ENCODE measurements around the gene U2AF2. TPM values are rescaled to one million over a fixed set of nuclear protein-coding genes. Genes with fewer than 3 reads are reported as not detected.

U2AF2 gene
- polyA plus RNA-seq, 1 donor from 2014 or later: 129 TPM

DNA sequence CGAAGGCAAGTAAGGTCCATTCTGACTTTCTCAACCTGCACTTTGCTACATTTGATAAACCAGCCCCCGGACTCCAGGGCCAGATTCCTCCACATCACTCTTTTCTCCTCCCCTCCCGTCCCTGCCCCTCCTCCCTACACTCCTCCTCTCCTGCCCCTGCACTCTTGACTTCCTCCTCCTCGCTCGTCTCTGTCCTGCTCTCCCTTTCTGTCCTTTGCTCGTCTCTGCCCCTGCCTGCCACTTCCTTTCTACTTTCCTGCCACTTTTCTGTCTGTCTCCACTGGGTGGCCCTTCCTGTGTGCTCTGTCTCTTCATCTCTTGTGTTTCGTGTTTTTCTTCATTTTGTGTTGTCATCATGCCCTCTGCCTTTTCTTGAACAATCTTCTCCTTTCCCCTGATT lies 7.0 kb downstream of the U2AF2 start:
- Histone ChIP-seq H3K4me2 (ENCODE audit: low read length) (no peak overlapping the region), H4K20me1 (ENCODE audit: insufficient read depth) (peaks cover 35% of the 10 kb centered on the region), H3K9me2 (ENCODE audit: insufficient read depth, low read length) (no peaks in the 10 kb centered on the region), H3K79me2 (replicated peaks; ENCODE audit: insufficient read depth, low read length) (peaks cover 36% of the 10 kb centered on the region), H3K36me3 (ENCODE audit: insufficient read depth, low read length) (no peaks in the 10 kb centered on the region), H3K27ac (ENCODE audit: low read length) (no peak overlapping the region), H3K4me3 (ENCODE audit: low read length) (no peak overlapping the region), H3K27me3 (ENCODE audit: insufficient read depth, low read depth, low read length) (no peaks in the 10 kb centered on the region), H3F3A (ENCODE audit: insufficient read depth, low read length, poor library complexity, severe bottlenecking) (no peaks in the 10 kb centered on the region), H3K9me3 (ENCODE audit: low read length) (no peaks in the 10 kb centered on the region), H3K9ac (ENCODE audit: low read length) (no peak overlapping the region), H2AFZ (ENCODE audit: low read depth, low read length) (no peak overlapping the region)
- TF ChIP-seq MXI1 (conservative IDR thresholded peaks at IDR 0.05; ENCODE audit: poor library complexity, severe bottlenecking): no peak
- TF ChIP-seq TAF1 (IDR thresholded peaks at IDR 0.05; ENCODE audit: low read depth): no peak
- TF ChIP-seq RAD21 (conservative IDR thresholded peaks at IDR 0.05): no peak
- TF ChIP-seq SMC3 (conservative IDR thresholded peaks at IDR 0.05; ENCODE audit: poor library complexity): no peak
- TF ChIP-seq, protein P1, sequence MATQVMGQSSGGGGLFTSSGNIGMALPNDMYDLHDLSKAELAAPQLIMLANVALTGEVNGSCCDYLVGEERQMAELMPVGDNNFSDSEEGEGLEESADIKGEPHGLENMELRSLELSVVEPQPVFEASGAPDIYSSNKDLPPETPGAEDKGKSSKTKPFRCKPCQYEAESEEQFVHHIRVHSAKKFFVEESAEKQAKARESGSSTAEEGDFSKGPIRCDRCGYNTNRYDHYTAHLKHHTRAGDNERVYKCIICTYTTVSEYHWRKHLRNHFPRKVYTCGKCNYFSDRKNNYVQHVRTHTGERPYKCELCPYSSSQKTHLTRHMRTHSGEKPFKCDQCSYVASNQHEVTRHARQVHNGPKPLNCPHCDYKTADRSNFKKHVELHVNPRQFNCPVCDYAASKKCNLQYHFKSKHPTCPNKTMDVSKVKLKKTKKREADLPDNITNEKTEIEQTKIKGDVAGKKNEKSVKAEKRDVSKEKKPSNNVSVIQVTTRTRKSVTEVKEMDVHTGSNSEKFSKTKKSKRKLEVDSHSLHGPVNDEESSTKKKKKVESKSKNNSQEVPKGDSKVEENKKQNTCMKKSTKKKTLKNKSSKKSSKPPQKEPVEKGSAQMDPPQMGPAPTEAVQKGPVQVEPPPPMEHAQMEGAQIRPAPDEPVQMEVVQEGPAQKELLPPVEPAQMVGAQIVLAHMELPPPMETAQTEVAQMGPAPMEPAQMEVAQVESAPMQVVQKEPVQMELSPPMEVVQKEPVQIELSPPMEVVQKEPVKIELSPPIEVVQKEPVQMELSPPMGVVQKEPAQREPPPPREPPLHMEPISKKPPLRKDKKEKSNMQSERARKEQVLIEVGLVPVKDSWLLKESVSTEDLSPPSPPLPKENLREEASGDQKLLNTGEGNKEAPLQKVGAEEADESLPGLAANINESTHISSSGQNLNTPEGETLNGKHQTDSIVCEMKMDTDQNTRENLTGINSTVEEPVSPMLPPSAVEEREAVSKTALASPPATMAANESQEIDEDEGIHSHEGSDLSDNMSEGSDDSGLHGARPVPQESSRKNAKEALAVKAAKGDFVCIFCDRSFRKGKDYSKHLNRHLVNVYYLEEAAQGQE (IDR thresholded peaks at IDR 0.05; ENCODE audit: borderline replicate concordance): no peak
- no peak for TF ChIP-seq POLR2AphosphoS5 (IDR thresholded peaks at IDR 0.05)
- TF ChIP-seq, protein P2, sequence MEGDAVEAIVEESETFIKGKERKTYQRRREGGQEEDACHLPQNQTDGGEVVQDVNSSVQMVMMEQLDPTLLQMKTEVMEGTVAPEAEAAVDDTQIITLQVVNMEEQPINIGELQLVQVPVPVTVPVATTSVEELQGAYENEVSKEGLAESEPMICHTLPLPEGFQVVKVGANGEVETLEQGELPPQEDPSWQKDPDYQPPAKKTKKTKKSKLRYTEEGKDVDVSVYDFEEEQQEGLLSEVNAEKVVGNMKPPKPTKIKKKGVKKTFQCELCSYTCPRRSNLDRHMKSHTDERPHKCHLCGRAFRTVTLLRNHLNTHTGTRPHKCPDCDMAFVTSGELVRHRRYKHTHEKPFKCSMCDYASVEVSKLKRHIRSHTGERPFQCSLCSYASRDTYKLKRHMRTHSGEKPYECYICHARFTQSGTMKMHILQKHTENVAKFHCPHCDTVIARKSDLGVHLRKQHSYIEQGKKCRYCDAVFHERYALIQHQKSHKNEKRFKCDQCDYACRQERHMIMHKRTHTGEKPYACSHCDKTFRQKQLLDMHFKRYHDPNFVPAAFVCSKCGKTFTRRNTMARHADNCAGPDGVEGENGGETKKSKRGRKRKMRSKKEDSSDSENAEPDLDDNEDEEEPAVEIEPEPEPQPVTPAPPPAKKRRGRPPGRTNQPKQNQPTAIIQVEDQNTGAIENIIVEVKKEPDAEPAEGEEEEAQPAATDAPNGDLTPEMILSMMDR (IDR thresholded peaks at IDR 0.05; ENCODE audit: poor library complexity, severe bottlenecking): no peak
- no peak for TF ChIP-seq EZH2 (IDR thresholded peaks at IDR 0.05; ENCODE audit: borderline replicate concordance, insufficient read depth, low read length, poor library complexity, severe bottlenecking)
- no peak for TF ChIP-seq EP300 (conservative IDR thresholded peaks at IDR 0.05; ENCODE audit: poor library complexity, severe bottlenecking)

DNA sequence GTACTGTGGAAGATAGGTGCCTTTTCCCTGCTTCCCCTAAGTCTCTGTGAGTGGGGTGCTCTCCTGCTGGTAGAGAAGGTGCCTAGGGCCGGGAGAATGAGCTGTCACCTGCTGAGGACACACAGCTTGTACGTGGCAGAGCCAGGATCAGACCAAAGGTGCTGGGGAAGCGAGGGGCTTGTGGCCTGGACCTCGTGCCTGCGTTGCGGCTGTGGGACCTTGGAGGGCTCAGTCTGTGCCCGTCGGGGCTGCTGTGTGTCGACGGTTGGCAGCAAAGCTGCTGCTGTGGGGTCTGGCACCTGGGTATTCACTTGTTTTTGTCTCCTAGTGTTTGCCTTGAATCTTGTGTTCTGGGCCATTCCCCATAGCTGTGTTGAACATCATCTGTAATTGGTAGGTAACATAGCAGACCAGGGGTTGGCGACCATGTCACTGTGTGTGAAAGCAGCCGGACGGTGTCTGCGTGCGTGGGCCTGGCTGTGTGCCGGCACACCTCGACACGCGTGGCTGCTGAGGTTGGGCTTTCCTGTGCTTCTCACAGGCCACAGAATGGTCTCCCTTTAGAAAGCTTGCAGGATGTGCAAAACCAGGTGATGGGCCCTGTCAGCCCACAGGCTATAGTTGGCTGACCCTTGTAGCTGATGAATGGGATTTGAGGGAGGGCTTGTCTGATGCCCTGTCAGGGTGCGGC lies 9.2 kb downstream of the U2AF2 start:
- H3K9me2 ChIP-seq (ENCODE audit: insufficient read depth, low read length): no peaks in the 10 kb centered on the region
- H3K79me2 ChIP-seq (replicated peaks; ENCODE audit: insufficient read depth, low read length): peaks cover 15% of the 10 kb centered on the region
- no peak overlapping the region for H3K4me2 ChIP-seq (ENCODE audit: low read length)
- no peak overlapping the region for H2AFZ ChIP-seq (ENCODE audit: low read depth, low read length)
- no peak overlapping the region for H3K27ac ChIP-seq (ENCODE audit: low read length)
- H4K20me1 ChIP-seq (ENCODE audit: insufficient read depth): peaks cover 18% of the 10 kb centered on the region
- H3K36me3 ChIP-seq (ENCODE audit: insufficient read depth, low read length): no peaks in the 10 kb centered on the region
- no peaks in the 10 kb centered on the region for H3F3A ChIP-seq (ENCODE audit: insufficient read depth, low read length, poor library complexity, severe bottlenecking)
- H3K4me3 ChIP-seq (ENCODE audit: low read length): no peak overlapping the region
- H3K27me3 ChIP-seq (ENCODE audit: insufficient read depth, low read depth, low read length): no peaks in the 10 kb centered on the region
- no peaks in the 10 kb centered on the region for H3K9me3 ChIP-seq (ENCODE audit: low read length)
- H3K9ac ChIP-seq (ENCODE audit: low read length): no peak overlapping the region
- no peak for TF ChIP-seq EZH2 (IDR thresholded peaks at IDR 0.05; ENCODE audit: borderline replicate concordance, insufficient read depth, low read length, poor library complexity, severe bottlenecking)
- TF ChIP-seq, protein P1 (IDR thresholded peaks at IDR 0.05; ENCODE audit: borderline replicate concordance): no peak
- no peak for TF ChIP-seq POLR2AphosphoS5 (IDR thresholded peaks at IDR 0.05)
- TF ChIP-seq, protein P2 (IDR thresholded peaks at IDR 0.05; ENCODE audit: poor library complexity, severe bottlenecking): no peak
- TF ChIP-seq SMC3 (conservative IDR thresholded peaks at IDR 0.05; ENCODE audit: poor library complexity): no peak
- TF ChIP-seq RAD21 (conservative IDR thresholded peaks at IDR 0.05): no peak
- no peak for TF ChIP-seq MXI1 (conservative IDR thresholded peaks at IDR 0.05; ENCODE audit: poor library complexity, severe bottlenecking)
- TF ChIP-seq TAF1 (IDR thresholded peaks at IDR 0.05; ENCODE audit: low read depth): no peak
- no peak for TF ChIP-seq EP300 (conservative IDR thresholded peaks at IDR 0.05; ENCODE audit: poor library complexity, severe bottlenecking)

Measured in neural cell (in vitro differentiated cells).